Measurements from ENCODE around the gene GALNT2. TPM values are rescaled to one million over a fixed set of nuclear protein-coding genes. Genes with fewer than 3 reads are reported as not detected.
A peak's percentile ranks its signal among the peaks of the same experiment; 100 is the strongest.

The GALNT2 gene
- total and polyA plus RNA-seq, 2 experiments from 2014 or later, result 17.8 to 48.3 TPM

DNA sequence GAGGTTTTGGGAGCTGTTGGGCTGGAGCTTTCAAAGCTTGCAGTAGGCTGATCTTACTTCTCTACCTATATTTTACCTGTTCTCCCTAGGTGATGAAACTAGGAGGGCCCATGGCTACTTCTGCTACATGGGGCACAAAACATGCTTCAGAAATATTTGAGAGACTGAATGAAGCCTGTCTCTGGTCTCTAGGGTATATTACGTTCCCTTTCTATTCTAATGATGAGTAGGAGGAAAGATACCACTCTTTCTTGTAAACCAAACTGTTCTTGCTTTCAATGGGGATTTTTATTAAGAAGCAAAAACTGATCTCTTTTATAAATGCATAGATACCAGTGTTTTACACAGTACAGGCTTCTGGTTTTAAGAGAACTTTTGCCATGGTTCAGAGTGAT lies 103.1 kb downstream of the GALNT2 start (continued):
- TF ChIP-seq EZH2 (IDR thresholded peaks at IDR 0.05; ENCODE audit: low read depth, unreplicated experiment) (no peak), JUNB (IDR thresholded peaks at IDR 0.05; ENCODE audit: unreplicated experiment) (no peak), EZH2phosphoT487 (IDR thresholded peaks at IDR 0.05; ENCODE audit: unreplicated experiment) (no peak), NANOG (IDR thresholded peaks at IDR 0.05; ENCODE audit: borderline replicate concordance) (no peak)
- TF ChIP-seq, protein P1, sequence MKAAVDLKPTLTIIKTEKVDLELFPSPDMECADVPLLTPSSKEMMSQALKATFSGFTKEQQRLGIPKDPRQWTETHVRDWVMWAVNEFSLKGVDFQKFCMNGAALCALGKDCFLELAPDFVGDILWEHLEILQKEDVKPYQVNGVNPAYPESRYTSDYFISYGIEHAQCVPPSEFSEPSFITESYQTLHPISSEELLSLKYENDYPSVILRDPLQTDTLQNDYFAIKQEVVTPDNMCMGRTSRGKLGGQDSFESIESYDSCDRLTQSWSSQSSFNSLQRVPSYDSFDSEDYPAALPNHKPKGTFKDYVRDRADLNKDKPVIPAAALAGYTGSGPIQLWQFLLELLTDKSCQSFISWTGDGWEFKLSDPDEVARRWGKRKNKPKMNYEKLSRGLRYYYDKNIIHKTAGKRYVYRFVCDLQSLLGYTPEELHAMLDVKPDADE (IDR thresholded peaks at IDR 0.05), result no peak
- TF ChIP-seq, protein P2, sequence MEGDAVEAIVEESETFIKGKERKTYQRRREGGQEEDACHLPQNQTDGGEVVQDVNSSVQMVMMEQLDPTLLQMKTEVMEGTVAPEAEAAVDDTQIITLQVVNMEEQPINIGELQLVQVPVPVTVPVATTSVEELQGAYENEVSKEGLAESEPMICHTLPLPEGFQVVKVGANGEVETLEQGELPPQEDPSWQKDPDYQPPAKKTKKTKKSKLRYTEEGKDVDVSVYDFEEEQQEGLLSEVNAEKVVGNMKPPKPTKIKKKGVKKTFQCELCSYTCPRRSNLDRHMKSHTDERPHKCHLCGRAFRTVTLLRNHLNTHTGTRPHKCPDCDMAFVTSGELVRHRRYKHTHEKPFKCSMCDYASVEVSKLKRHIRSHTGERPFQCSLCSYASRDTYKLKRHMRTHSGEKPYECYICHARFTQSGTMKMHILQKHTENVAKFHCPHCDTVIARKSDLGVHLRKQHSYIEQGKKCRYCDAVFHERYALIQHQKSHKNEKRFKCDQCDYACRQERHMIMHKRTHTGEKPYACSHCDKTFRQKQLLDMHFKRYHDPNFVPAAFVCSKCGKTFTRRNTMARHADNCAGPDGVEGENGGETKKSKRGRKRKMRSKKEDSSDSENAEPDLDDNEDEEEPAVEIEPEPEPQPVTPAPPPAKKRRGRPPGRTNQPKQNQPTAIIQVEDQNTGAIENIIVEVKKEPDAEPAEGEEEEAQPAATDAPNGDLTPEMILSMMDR (conservative IDR thresholded peaks at IDR 0.05; ENCODE audit: low read depth in 2 of 2), result no peak

DNA sequence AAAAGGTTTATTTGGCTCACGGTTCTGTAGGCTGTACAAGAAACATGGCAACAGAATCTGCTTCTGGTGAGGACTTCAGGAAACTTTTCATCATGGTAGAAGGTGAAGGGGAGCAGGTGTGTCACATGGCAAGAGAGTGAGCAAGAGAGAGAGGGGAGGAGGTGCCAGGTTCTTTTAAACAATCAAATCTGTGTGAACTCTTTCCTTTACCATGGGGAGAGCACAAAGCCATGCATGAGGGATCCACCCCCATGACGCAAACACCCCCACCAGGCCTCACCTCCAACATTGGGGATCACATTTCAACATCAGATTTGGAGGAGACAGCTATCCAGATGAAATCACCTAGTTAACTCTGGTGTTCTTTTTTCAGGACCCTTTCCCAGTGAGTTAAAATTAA lies 103.6 kb downstream of the GALNT2 start:
- Histone ChIP-seq H3K4me2 (0 out of 2 replicates have a peak overlapping the region, but pooled peaks have one; percentile 3), H3K27me3 (ENCODE audit: insufficient read depth) (no peaks in the 10 kb centered on the region), H3K4me3 (no peak overlapping the region), H3F3A (replicated peaks; ENCODE audit: low read depth) (no peaks in the 10 kb centered on the region), H2AFZ (no peak overlapping the region), H3K4me1 (ENCODE audit: insufficient read depth) (peaks cover 14% of the 10 kb centered on the region), H3K36me3 (ENCODE audit: insufficient read depth) (no peaks in the 10 kb centered on the region), H3K27ac (ENCODE audit: low read depth) (no peak overlapping the region), H4K20me1 (replicated peaks; ENCODE audit: insufficient read depth) (no peaks in the 10 kb centered on the region), H3K79me2 (replicated peaks; ENCODE audit: insufficient read depth) (peaks cover 33% of the 10 kb centered on the region), H3K9me2 (ENCODE audit: insufficient read depth) (no peaks in the 10 kb centered on the region)
- TF ChIP-seq STAT1 (IDR thresholded peaks at IDR 0.05; ENCODE audit: unreplicated experiment), result no peak
- TF ChIP-seq, protein P3, sequence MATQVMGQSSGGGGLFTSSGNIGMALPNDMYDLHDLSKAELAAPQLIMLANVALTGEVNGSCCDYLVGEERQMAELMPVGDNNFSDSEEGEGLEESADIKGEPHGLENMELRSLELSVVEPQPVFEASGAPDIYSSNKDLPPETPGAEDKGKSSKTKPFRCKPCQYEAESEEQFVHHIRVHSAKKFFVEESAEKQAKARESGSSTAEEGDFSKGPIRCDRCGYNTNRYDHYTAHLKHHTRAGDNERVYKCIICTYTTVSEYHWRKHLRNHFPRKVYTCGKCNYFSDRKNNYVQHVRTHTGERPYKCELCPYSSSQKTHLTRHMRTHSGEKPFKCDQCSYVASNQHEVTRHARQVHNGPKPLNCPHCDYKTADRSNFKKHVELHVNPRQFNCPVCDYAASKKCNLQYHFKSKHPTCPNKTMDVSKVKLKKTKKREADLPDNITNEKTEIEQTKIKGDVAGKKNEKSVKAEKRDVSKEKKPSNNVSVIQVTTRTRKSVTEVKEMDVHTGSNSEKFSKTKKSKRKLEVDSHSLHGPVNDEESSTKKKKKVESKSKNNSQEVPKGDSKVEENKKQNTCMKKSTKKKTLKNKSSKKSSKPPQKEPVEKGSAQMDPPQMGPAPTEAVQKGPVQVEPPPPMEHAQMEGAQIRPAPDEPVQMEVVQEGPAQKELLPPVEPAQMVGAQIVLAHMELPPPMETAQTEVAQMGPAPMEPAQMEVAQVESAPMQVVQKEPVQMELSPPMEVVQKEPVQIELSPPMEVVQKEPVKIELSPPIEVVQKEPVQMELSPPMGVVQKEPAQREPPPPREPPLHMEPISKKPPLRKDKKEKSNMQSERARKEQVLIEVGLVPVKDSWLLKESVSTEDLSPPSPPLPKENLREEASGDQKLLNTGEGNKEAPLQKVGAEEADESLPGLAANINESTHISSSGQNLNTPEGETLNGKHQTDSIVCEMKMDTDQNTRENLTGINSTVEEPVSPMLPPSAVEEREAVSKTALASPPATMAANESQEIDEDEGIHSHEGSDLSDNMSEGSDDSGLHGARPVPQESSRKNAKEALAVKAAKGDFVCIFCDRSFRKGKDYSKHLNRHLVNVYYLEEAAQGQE (IDR thresholded peaks at IDR 0.05; ENCODE audit: unreplicated experiment), result no peak
- no peak for TF ChIP-seq ZNF114 (CRISPR knock-in tag; IDR thresholded peaks at IDR 0.05)
- no peak for TF ChIP-seq NANOG (IDR thresholded peaks at IDR 0.05; ENCODE audit: borderline replicate concordance)
- no peak for TF ChIP-seq POLR2AphosphoS5 (IDR thresholded peaks at IDR 0.05; ENCODE audit: low read depth)
- peak; percentile 48; the same call in 1 of the 2 replicates for TF ChIP-seq CREB1 (CRISPR knock-in tag; IDR thresholded peaks at IDR 0.05; ENCODE audit: low read depth)
- TF ChIP-seq, protein P2 (conservative IDR thresholded peaks at IDR 0.05; ENCODE audit: low read depth in 2 of 2), result no peak
- H3K27me3 Mint-ChIP-seq (ENCODE audit: insufficient read depth, low read depth, poor library complexity), result peaks cover 2% of the 10 kb centered on the region
- H3K4me3 Mint-ChIP-seq, result no peak overlapping the region
- H3K4me1 Mint-ChIP-seq, result peaks cover 48% of the 10 kb centered on the region
- DNase-seq (ENCODE audit: low spot score), result peak; percentile 42
- ATAC-seq, result peak; percentile 73
- H3K27ac Mint-ChIP-seq, result peak overlapping the region; percentile 79
- peaks cover 7% of the 10 kb centered on the region; the same call in 2 of the 3 replicates for H3K36me3 Mint-ChIP-seq (ENCODE audit: low read depth)
- H3K9me3 Mint-ChIP-seq, result peaks cover 10% of the 10 kb centered on the region; the same call in 2 of the 3 replicates

Measured in GM23338 (cell line).